HL-60/S4 treated with retinoic acid at 250 ng/mL for 4 days and 3 days (cell line): ENCODE measurements around the gene TSHB.

Experiments used
- in situ Hi-C: fragments of 300-500 bp; cut with MboI; formaldehyde crosslinking; loops from 2 replicates; pipeline ENCODE4 v1.7.0; 2022; ENCODE audit warnings: low sequenced_read_pairs

TSHB gene

GRCh38 chr1:115057661-115058254 is 28.1 kb downstream of the TSHB start:
- in situ Hi-C loops: no loop called here

GRCh38 chr1:115059316-115059715 is 29.7 kb downstream of the TSHB start:
- in situ Hi-C loops: no loop called here

GRCh38 chr1:115060501-115060900 is 30.9 kb downstream of the TSHB start:
- in situ Hi-C loops: no loop called here

- in situ Hi-C loops: no loop called here
Measured at GRCh38 chr1:115062542-115063004, 32.9 kb downstream of the TSHB start.

GRCh38 chr1:115063228-115063901 is 33.7 kb downstream of the TSHB start:
- in situ Hi-C loops: no loop called here

- in situ Hi-C loops: no loop called here
Measured at GRCh38 chr1:115064461-115064860, 34.8 kb downstream of the TSHB start.

GRCh38 chr1:115065021-115065420 is 35.4 kb downstream of the TSHB start:
- in situ Hi-C loops: no loop called here

- in situ Hi-C loops: no loop called here
Measured at GRCh38 chr1:115067161-115067859, 37.7 kb downstream of the TSHB start.

GRCh38 chr1:115068826-115069585 is 39.4 kb downstream of the TSHB start:
- in situ Hi-C loops: no loop called here

GRCh38 chr1:115069659-115070308 is 40.2 kb downstream of the TSHB start:
- in situ Hi-C loops: no loop called here

- in situ Hi-C loops: no loop called here
Measured at GRCh38 chr1:115071012-115071664, 41.5 kb downstream of the TSHB start.

- in situ Hi-C loops: no loop called here
Measured at GRCh38 chr1:115073298-115074087, 43.9 kb downstream of the TSHB start.

- in situ Hi-C loops: no loop called here
Measured at GRCh38 chr1:115074839-115075534, 45.4 kb downstream of the TSHB start.

GRCh38 chr1:115076384-115076915 is 46.8 kb downstream of the TSHB start:
- in situ Hi-C loops: no loop called here

GRCh38 chr1:115077286-115077983 is 47.8 kb downstream of the TSHB start:
- in situ Hi-C loops: no loop called here

GRCh38 chr1:115077984-115078330 is 48.3 kb downstream of the TSHB start:
- in situ Hi-C loops: no loop called here

GRCh38 chr1:115078708-115079107 is 49.1 kb downstream of the TSHB start:
- in situ Hi-C loops: no loop called here

GRCh38 chr1:115082949-115083348 is 53.3 kb downstream of the TSHB start:
- in situ Hi-C loops: no loop called here
